ENCODE data around the gene PDZD2. TPM values are rescaled to one million over a fixed set of nuclear protein-coding genes. Genes with fewer than 3 reads are reported as not detected.

PDZD2 gene
- total and polyA plus RNA-seq, 9 donors: 21.2 to 58.2 (median 37.8) TPM

- Histone ChIP-seq H3K36me3 (no peaks in the 10 kb centered on the region), H3K4me1 (ENCODE audit: insufficient read depth) (no peaks in the 10 kb centered on the region), H3K27me3 (no peaks in the 10 kb centered on the region), H3K27ac (no peak overlapping the region), H3K4me3 (no peak overlapping the region), H3K9me3 (no peaks in the 10 kb centered on the region)
- no peak for TF ChIP-seq EP300 (IDR thresholded peaks at IDR 0.05)
- TF ChIP-seq POLR2A (IDR thresholded peaks at IDR 0.05): no peak
- TF ChIP-seq CTCF (IDR thresholded peaks at IDR 0.05): no peak
- WGBS, 3 donors: 75 to 79% (median 77%) methylated on average over 3 of the region's 3 CpGs
- DNase-seq: no peak
- intact Hi-C loops (cut with DNase I): no loop called here
Observed at GRCh38 chr5:31880449-31880848, 241.5 kb downstream of the PDZD2 start.

- no peak for DNase-seq
- H3K4me3 ChIP-seq: no peak overlapping the region
- H3K9me3 ChIP-seq: no peaks in the 10 kb centered on the region
- H3K27me3 ChIP-seq: no peaks in the 10 kb centered on the region
- no peak for TF ChIP-seq CTCF (IDR thresholded peaks at IDR 0.05)
- TF ChIP-seq EP300 (IDR thresholded peaks at IDR 0.05): no peak
- TF ChIP-seq POLR2A (IDR thresholded peaks at IDR 0.05): no peak
- H3K4me1 ChIP-seq (ENCODE audit: insufficient read depth): no peaks in the 10 kb centered on the region
- 72 to 82% (median 81%) methylated on average over 5 of the region's 5 CpGs for WGBS, 3 donors
- H3K36me3 ChIP-seq: no peaks in the 10 kb centered on the region
- H3K27ac ChIP-seq: no peak overlapping the region
- intact Hi-C loops (cut with DNase I): no loop called here
Observed at GRCh38 chr5:31884896-31885295, 246.0 kb downstream of the PDZD2 start.

- DNase-seq: no peak
- intact Hi-C loops (cut with DNase I): no loop called here
- H3K36me3 ChIP-seq: no peaks in the 10 kb centered on the region
- no peak for TF ChIP-seq EP300 (IDR thresholded peaks at IDR 0.05)
- no peak for TF ChIP-seq POLR2A (IDR thresholded peaks at IDR 0.05)
- TF ChIP-seq CTCF (IDR thresholded peaks at IDR 0.05): no peak
- H3K27ac ChIP-seq: no peak overlapping the region
- no peaks in the 10 kb centered on the region for H3K27me3 ChIP-seq
- no peak overlapping the region for H3K4me3 ChIP-seq
- WGBS, 3 donors: 67 to 86% (median 68%) methylated on average over 4 of the region's 4 CpGs
- no peaks in the 10 kb centered on the region for H3K4me1 ChIP-seq (ENCODE audit: insufficient read depth)
- no peaks in the 10 kb centered on the region for H3K9me3 ChIP-seq
Observed at GRCh38 chr5:31886206-31886605, 247.3 kb downstream of the PDZD2 start.

- intact Hi-C loops (cut with DNase I): no loop called here
- no peak overlapping the region for H3K27ac ChIP-seq
- no peak for DNase-seq
- no peaks in the 10 kb centered on the region for H3K4me1 ChIP-seq (ENCODE audit: insufficient read depth)
- no peak for TF ChIP-seq CTCF (IDR thresholded peaks at IDR 0.05)
- no peak for TF ChIP-seq EP300 (IDR thresholded peaks at IDR 0.05)
- TF ChIP-seq POLR2A (IDR thresholded peaks at IDR 0.05): no peak
- H3K36me3 ChIP-seq: no peaks in the 10 kb centered on the region
- no peak overlapping the region for H3K4me3 ChIP-seq
- H3K27me3 ChIP-seq: no peaks in the 10 kb centered on the region
- 85 to 89% (median 85%) methylated on average over 7 of the region's 7 CpGs for WGBS, 3 donors
- no peaks in the 10 kb centered on the region for H3K9me3 ChIP-seq
Observed at GRCh38 chr5:31887556-31887955, 248.6 kb downstream of the PDZD2 start.

GRCh38 chr5:31888564-31888963 lies 249.6 kb downstream of the PDZD2 start:
- intact Hi-C loops (cut with DNase I): no loop called here
- 80 to 92% (median 87%) methylated on average over 3 of the region's 3 CpGs for WGBS, 3 donors
- H3K27me3 ChIP-seq: no peaks in the 10 kb centered on the region
- no peak overlapping the region for H3K4me3 ChIP-seq
- DNase-seq: no peak
- H3K9me3 ChIP-seq: no peaks in the 10 kb centered on the region
- no peaks in the 10 kb centered on the region for H3K4me1 ChIP-seq (ENCODE audit: insufficient read depth)
- H3K36me3 ChIP-seq: no peaks in the 10 kb centered on the region
- no peak overlapping the region for H3K27ac ChIP-seq
- TF ChIP-seq POLR2A (IDR thresholded peaks at IDR 0.05) (no peak), EP300 (IDR thresholded peaks at IDR 0.05) (no peak), CTCF (IDR thresholded peaks at IDR 0.05) (no peak)
